Measurements from ENCODE around the gene SENP1.

- TF ChIP-seq CTCF (conservative IDR thresholded peaks at IDR 0.05) (no peak), EZH2 (IDR thresholded peaks at IDR 0.05; ENCODE audit: low read depth) (no peak)
These were observed 37.4 kb downstream of the SENP1 start for GRCh38 chr12:48068457-48068856.
